Endothelial cell of umbilical vein (primary cell): Measurements from ENCODE around the gene GADL1. TPM values are rescaled to one million over a fixed set of nuclear protein-coding genes. Genes with fewer than 3 reads are reported as not detected.

Source experiments
- BruUV-seq: library from RNA; stranded (reverse); fragments of 400-500 nt; replicated peaks from 2 replicates; lab custom pipeline; 2021; lab: Mats Ljungman, UMichigan
- CTCF ChIA-PET: fragments of 300-600, 350-600 bp; sonication (Branson Sonifier 250); formaldehyde crosslinking; loops from one replicate; lab custom pipeline; 2021; ENCODE audit warnings: antibody characterized with exemption, inconsistent platforms; lab: Charles Lee
- POLR2A ChIA-PET: fragments of 300-600, 350-600 bp; sonication (Branson Sonifier 250); formaldehyde crosslinking; loops from one replicate; lab custom pipeline; 2021; ENCODE audit warnings: antibody characterized with exemption, inconsistent platforms; lab: Charles Lee
- DNase-seq: peaks from one replicate; pipeline ENCODE4 v3.0.0-alpha.2; 2011; ENCODE audit warnings: low read depth, low spot score
- FAIRE-seq: peaks from 2 replicates; lab custom pipeline; 2011; peaks lifted over from hg19 to GRCh38; lab: Jason Lieb, UNC
- H2AFZ ChIP-seq: 2 replicates; pipeline ENCODE4 v1.6.0; 2012; ENCODE audit warnings: low read depth, low read length, control low read depth, inconsistent platforms
- H3K27ac ChIP-seq: 2 replicates; pipeline ENCODE4 v1.5.1; 2011; ENCODE audit warnings: low read depth, mild to moderate bottlenecking, control low read depth, low read length, moderate library complexity; ENCODE audit not compliant: insufficient read depth
- H3K27me3 ChIP-seq, 2 experiments: 2 replicates each; pipeline versions ENCODE4 v1.6.0 to v1.6.1; 2011; ENCODE audit warnings: low read length in 2 of 2, mixed read lengths in 1 of 2; ENCODE audit not compliant: control insufficient read depth in 2 of 2, insufficient read depth in 2 of 2
- H3K36me3 ChIP-seq, 2 experiments: 2 replicates in 1 of 2; 3 replicates in 1 of 2; pipeline ENCODE4 v1.5.1; 2011; ENCODE audit warnings: low read length in 2 of 2, mild to moderate bottlenecking in 1 of 2, moderate library complexity in 1 of 2; ENCODE audit not compliant: control insufficient read depth in 2 of 2, insufficient read depth in 2 of 2; ENCODE audit errors: extremely low read depth in 1 of 2
- H3K4me1 ChIP-seq: 3 replicates; pipeline ENCODE4 v1.5.1; 2011; ENCODE audit warnings: mild to moderate bottlenecking, low read length; ENCODE audit not compliant: control insufficient read depth, insufficient read depth; ENCODE audit errors: extremely low read depth
- H3K4me2 ChIP-seq: 2 replicates; pipeline ENCODE4 v1.6.1; 2011; ENCODE audit warnings: low read length, control low read depth, mixed read lengths; ENCODE audit not compliant: insufficient read depth
- H3K4me3 ChIP-seq, 3 experiments: fragments of 200-600 bp in 1 of 3; sonication (generic), shearing (Covaris generic) in 1 of 3; replicated peaks in 1 of 3; 2 replicates each; pipeline ENCODE4 v1.5.1; 2011 to 2016; ENCODE audit warnings: control low read depth in 3 of 3, low read length in 3 of 3, mild to moderate bottlenecking in 2 of 3, inconsistent platforms in 1 of 3, low read depth in 1 of 3, moderate library complexity in 1 of 3; ENCODE audit not compliant: insufficient read depth in 1 of 3
- H3K79me2 ChIP-seq: 2 replicates; pipeline ENCODE4 v1.6.0; 2012; ENCODE audit warnings: low read length, inconsistent platforms; ENCODE audit not compliant: control insufficient read depth, insufficient read depth
- H3K9ac ChIP-seq: replicated peaks from 2 replicates; pipeline ENCODE3; 2011; ENCODE audit warnings: low read length, control low read depth; ENCODE audit not compliant: insufficient read depth; ENCODE audit errors: extremely low read depth
- H3K9me1 ChIP-seq: replicated peaks from 3 replicates; pipeline ENCODE4 v1.6.0; 2011; ENCODE audit warnings: mild to moderate bottlenecking, low read length; ENCODE audit not compliant: control insufficient read depth, insufficient read depth; ENCODE audit errors: extremely low read depth
- H3K9me3 ChIP-seq: replicated peaks from 2 replicates; pipeline ENCODE4 v1.5.1; 2012; ENCODE audit warnings: low read length, inconsistent platforms; ENCODE audit not compliant: control insufficient read depth, insufficient read depth
- H4K20me1 ChIP-seq: replicated peaks from 2 replicates; pipeline ENCODE3; 2011; ENCODE audit warnings: mild to moderate bottlenecking, low read length; ENCODE audit not compliant: control insufficient read depth, insufficient read depth; ENCODE audit errors: extremely low read depth
- EZH2 ChIP-seq: IDR thresholded peaks from 2 replicates; pipeline ENCODE4 v1.6.1; 2012; ENCODE audit warnings: borderline replicate concordance, low read depth, mild to moderate bottlenecking, moderate library complexity, low read length, inconsistent platforms; ENCODE audit not compliant: severe bottlenecking
- FOS ChIP-seq: IDR thresholded peaks from 2 replicates; pipeline ENCODE4 v1.6.1; 2011; ENCODE audit warnings: mild to moderate bottlenecking, low read length, moderate library complexity, borderline replicate concordance; ENCODE audit not compliant: insufficient read depth
- GATA2 ChIP-seq: IDR thresholded peaks from 2 replicates; pipeline ENCODE4 v1.7.0; 2011; ENCODE audit warnings: low read depth, mild to moderate bottlenecking, moderate library complexity, mixed read lengths, low read length; ENCODE audit not compliant: insufficient read length, insufficient read depth
- JUN ChIP-seq: IDR thresholded peaks from 2 replicates; pipeline ENCODE4 v1.6.1; 2011; ENCODE audit warnings: borderline replicate concordance, low read depth; ENCODE audit not compliant: insufficient read length, insufficient read depth
- MYC ChIP-seq: IDR thresholded peaks from one replicate; pipeline ENCODE4 v1.6.1; 2011; ENCODE audit warnings: mild to moderate bottlenecking, low read depth, low read length
- POLR2A ChIP-seq: IDR thresholded peaks from 2 replicates; pipeline ENCODE4 v1.6.1; 2012; ENCODE audit warnings: low read depth, mild to moderate bottlenecking, control low read depth, low read length
- POLR2AphosphoS5 ChIP-seq: IDR thresholded peaks from 2 replicates; pipeline ENCODE4 v1.6.1; 2012; ENCODE audit warnings: low read depth, mild to moderate bottlenecking, control low read depth, low read length, moderate library complexity; ENCODE audit not compliant: insufficient read depth
- dilution Hi-C: fragments of 300-500 bp; cut with MboI; formaldehyde crosslinking; loops from one replicate; pipeline ENCODE4 v1.15.0; 2019; ENCODE audit warnings: low sequenced_read_pairs; ENCODE audit not compliant: extremely low pct_ligation_motif_present
- intact Hi-C: fragments of 100-400 bp; cut with micrococcal nuclease; formaldehyde crosslinking; loops from one replicate; pipeline ENCODE4 v1.10.0; 2022
- polyA plus RNA-seq, 4 experiments: library from polyadenylated mRNA; depleted of rRNA in 3 of 4; stranded (reverse) in 3 of 4; unstranded in 1 of 4; fragments of >200 nt; gene quantifications; 2 replicates each; pipeline versions ENCODE4 v1.2.1 to v1.2.3, GENCODE V29; 2011 to 2012; ENCODE audit warnings: missing spikeins in 1 of 4
- total RNA-seq: library from RNA; stranded (reverse); gene quantifications from 2 replicates; pipeline ENCODE4 v1.2.3, GENCODE V29; 2021
- TF ChIP-seq, protein P1 (sequence below): IDR thresholded peaks from 2 replicates; pipeline ENCODE4 v1.6.1; 2011; ENCODE audit not compliant: insufficient read depth, insufficient read length
- TF ChIP-seq, protein P2 (sequence below), 2 donors: IDR thresholded peaks; 1 replicate in 1 of 2; 2 replicates in 1 of 2; pipeline ENCODE4 v1.5.1; 2011; ENCODE audit warnings: low read length in 2 of 2, mild to moderate bottlenecking in 2 of 2, moderate library complexity in 2 of 2, control low read depth in 1 of 2, inconsistent platforms in 1 of 2, low read depth in 1 of 2; ENCODE audit not compliant: insufficient read depth in 1 of 2; ENCODE audit errors: extremely low read depth in 1 of 2

Gene GADL1
- total and polyA plus RNA-seq, 2 donors (not counting 3 experiments of a cell fraction or from before 2014, with no cell fraction given) = not detected

DNA sequence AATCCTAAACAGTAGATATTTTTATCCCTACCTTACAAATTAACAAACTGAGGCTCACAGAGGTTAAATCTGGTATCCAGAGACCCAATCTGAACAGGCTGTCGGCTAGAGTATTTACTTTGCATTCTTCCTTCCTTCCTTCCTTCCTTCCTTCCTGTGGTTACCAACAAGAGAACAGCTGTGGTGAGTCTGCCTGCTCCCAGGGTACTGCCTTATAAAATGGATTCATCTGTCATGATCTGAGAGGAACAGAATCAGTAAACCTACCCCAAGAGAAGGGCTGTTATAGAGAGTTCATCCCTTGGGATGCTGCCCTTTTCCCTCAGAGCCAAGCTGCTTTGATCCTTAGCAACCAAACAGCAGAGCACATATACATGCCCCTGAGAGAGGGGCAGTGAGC, 3.6 kb downstream of the GADL1 start:
- POLR2A ChIA-PET = no interaction called here
- BruUV-seq = no TSS peak
- Histone ChIP-seq H3K9ac (no peak overlapping the region), H2AFZ (no peak overlapping the region), H3K4me3 (no peak overlapping the region), H3K36me3 (no peaks in the 10 kb centered on the region), H3K9me1 (no peaks in the 10 kb centered on the region), H3K4me1 (peaks cover 6% of the 10 kb centered on the region), H3K27me3 (peaks cover 29 to 42% of the 10 kb centered on the region in 2 experiments), H3K27ac (no peak overlapping the region), H4K20me1 (no peaks in the 10 kb centered on the region), H3K9me3 (no peaks in the 10 kb centered on the region), H3K4me2 (no peak overlapping the region), H3K79me2 (no peaks in the 10 kb centered on the region)
- FAIRE-seq = no peak
- no peak for DNase-seq
- intact Hi-C loops (no loop called here), dilution Hi-C loops (no loop called here)
- TF ChIP-seq EZH2 (no peak), POLR2AphosphoS5 (no peak), GATA2 (no peak), POLR2A (no peak), FOS (no peak), MYC (no peak), JUN (no peak)
- TF ChIP-seq, protein P1, sequence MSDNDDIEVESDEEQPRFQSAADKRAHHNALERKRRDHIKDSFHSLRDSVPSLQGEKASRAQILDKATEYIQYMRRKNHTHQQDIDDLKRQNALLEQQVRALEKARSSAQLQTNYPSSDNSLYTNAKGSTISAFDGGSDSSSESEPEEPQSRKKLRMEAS = no peak
- TF ChIP-seq, protein P2, sequence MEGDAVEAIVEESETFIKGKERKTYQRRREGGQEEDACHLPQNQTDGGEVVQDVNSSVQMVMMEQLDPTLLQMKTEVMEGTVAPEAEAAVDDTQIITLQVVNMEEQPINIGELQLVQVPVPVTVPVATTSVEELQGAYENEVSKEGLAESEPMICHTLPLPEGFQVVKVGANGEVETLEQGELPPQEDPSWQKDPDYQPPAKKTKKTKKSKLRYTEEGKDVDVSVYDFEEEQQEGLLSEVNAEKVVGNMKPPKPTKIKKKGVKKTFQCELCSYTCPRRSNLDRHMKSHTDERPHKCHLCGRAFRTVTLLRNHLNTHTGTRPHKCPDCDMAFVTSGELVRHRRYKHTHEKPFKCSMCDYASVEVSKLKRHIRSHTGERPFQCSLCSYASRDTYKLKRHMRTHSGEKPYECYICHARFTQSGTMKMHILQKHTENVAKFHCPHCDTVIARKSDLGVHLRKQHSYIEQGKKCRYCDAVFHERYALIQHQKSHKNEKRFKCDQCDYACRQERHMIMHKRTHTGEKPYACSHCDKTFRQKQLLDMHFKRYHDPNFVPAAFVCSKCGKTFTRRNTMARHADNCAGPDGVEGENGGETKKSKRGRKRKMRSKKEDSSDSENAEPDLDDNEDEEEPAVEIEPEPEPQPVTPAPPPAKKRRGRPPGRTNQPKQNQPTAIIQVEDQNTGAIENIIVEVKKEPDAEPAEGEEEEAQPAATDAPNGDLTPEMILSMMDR (IDR thresholded peaks at IDR 0.05; ENCODE audit: extremely low read depth in 1 of 2, insufficient read depth in 1 of 2, low read depth in 1 of 2, low read length in 2 of 2) = no peak
- CTCF ChIA-PET = interaction anchor here (0.9 to 1.0 kb wide), 2 partner anchors 15 to 241 kb away, joined by 3 to 4 read pairs; no protein-coding TSS in a partner anchor
